HepG2 (cell line): ENCODE results near the gene TTC38. TPM values are rescaled to one million over a fixed set of nuclear protein-coding genes. Genes with fewer than 3 reads are reported as not detected.
A peak's percentile ranks its signal among the peaks of the same experiment; 100 is the strongest.

Experiments used
- BRD4 ChIP-seq: sonication (generic); formaldehyde crosslinking; IDR thresholded peaks from 2 replicates; pipeline ENCODE4 v1.4.0; 2020; ENCODE audit warnings: missing genetic modification reagents
- MXI1 ChIP-seq: IDR thresholded peaks from 3 replicates; pipeline ENCODE4 v1.6.1; 2012; ENCODE audit warnings: low read depth, low read length, inconsistent platforms, borderline replicate concordance
- POLR2AphosphoS2 ChIP-seq: IDR thresholded peaks from 2 replicates; pipeline ENCODE4 v1.6.1; 2011; ENCODE audit warnings: low read depth, low read length, improper control_type of control experiment
- RFXANK ChIP-seq: IDR thresholded peaks from 2 replicates; pipeline ENCODE4 v1.6.1; 2016
- SNAPC4 ChIP-seq: sonication (generic); formaldehyde crosslinking; IDR thresholded peaks from 2 replicates; pipeline ENCODE4 v1.4.0; 2020; ENCODE audit warnings: mild to moderate bottlenecking, missing genetic modification reagents
- TCF7L2 ChIP-seq: IDR thresholded peaks from 2 replicates; pipeline ENCODE4 v1.6.1; 2011; ENCODE audit warnings: mild to moderate bottlenecking, low read depth, low read length, moderate library complexity
- THRA ChIP-seq: sonication (generic); formaldehyde crosslinking; IDR thresholded peaks from 2 replicates; pipeline ENCODE4 v1.4.0; 2020; ENCODE audit warnings: missing genetic modification reagents, borderline replicate concordance
- ZNF232 ChIP-seq: sonication (generic); formaldehyde crosslinking; IDR thresholded peaks from 2 replicates; pipeline ENCODE4 v1.4.0; 2020; ENCODE audit warnings: missing genetic modification reagents, borderline replicate concordance
- ZNF318 ChIP-seq: sonication (generic); formaldehyde crosslinking; IDR thresholded peaks from 2 replicates; pipeline ENCODE4 v1.4.0; 2020; ENCODE audit warnings: mild to moderate bottlenecking, missing genetic modification reagents
- ZNF335 ChIP-seq: sonication (generic); formaldehyde crosslinking; IDR thresholded peaks from 2 replicates; pipeline ENCODE4 v1.4.0; 2020; ENCODE audit warnings: missing genetic modification reagents
- ZNF503 ChIP-seq: sonication (generic); formaldehyde crosslinking; IDR thresholded peaks from 2 replicates; pipeline ENCODE4 v1.4.0; 2020; ENCODE audit warnings: missing genetic modification reagents
- polyA plus RNA-seq, 8 experiments: library from polyadenylated mRNA; depleted of rRNA in 3 of 8; stranded (reverse) in 7 of 8; unstranded in 1 of 8; fragments of >200 nt; fragmentation: Illumina TruSeq in 4 of 8; extraction: Trizol in 4 of 8; gene quantifications; 2 replicates each; pipeline versions ENCODE4 v1.2.1 to v1.2.3, GENCODE V29; 2011 to 2016; ENCODE audit warnings: low read depth in 4 of 8, missing spikeins in 1 of 8, mixed read lengths in 1 of 8; ENCODE audit not compliant: insufficient read depth in 1 of 8
- total RNA-seq, 5 experiments: library from RNA; depleted of rRNA; stranded (reverse); fragments of >200 nt; fragmentation: Illumina TruSeq; extraction: Trizol; gene quantifications; 2 replicates each; pipeline ENCODE4 v1.2.3, GENCODE V29; 2016; ENCODE audit warnings: low read depth in 1 of 5

TTC38 gene
- total and polyA plus RNA-seq, 2 of the 13 experiments (the other 11 are each of a cell fraction or from before 2014, with no cell fraction given): 101 to 105 TPM

- TF ChIP-seq BRD4 (CRISPR knock-in tag) (no peak; the same call in 1 of the 2 replicates), MXI1 (peak; percentile 95), TCF7L2 (no peak), RFXANK (CRISPR knock-in tag) (no peak), SNAPC4 (CRISPR knock-in tag) (peak; percentile 74; the same call in 1 of the 2 replicates), THRA (CRISPR knock-in tag) (0 out of 2 replicates have a peak, but pooled peaks have one; percentile 17), ZNF232 (CRISPR knock-in tag) (0 out of 2 replicates have a peak, but pooled peaks have one; percentile 24), ZNF503 (0 out of 2 replicates have a peak, but pooled peaks have one; percentile 11), POLR2AphosphoS2 (peak; percentile 89), ZNF318 (CRISPR knock-in tag) (0 out of 2 replicates have a peak, but pooled peaks have one; percentile 7), ZNF335 (peak; percentile 61; the same call in 1 of the 2 replicates)
Observed at GRCh38 chr22:46296257-46297150, 28.7 kb downstream of the TTC38 start, which contains the start of gene GTSE1 (continued).
